Left renal pelvis (tissue), 4 donors: Measurements from ENCODE around the gene LZTS2. TPM values are rescaled to one million over a fixed set of nuclear protein-coding genes. Genes with fewer than 3 reads are reported as not detected.
"Not testable (repeated sequence)": the region's sequence is repeated elsewhere in the genome, so short reads cannot be mapped to it uniquely, and the experiment has no call there.

Source experiments
- DNase-seq, 4 donors: peaks; one replicate each; pipeline ENCODE4 v3.0.0-alpha.2; 2013; ENCODE audit warnings: low read depth in 4 of 4, low spot score in 3 of 4
- polyA plus RNA-seq, 4 donors: library from polyadenylated mRNA; unstranded; fragments of 120-200 nt; gene quantifications; one replicate each; pipeline ENCODE4 v1.2.1, GENCODE V29; 2013; ENCODE audit not compliant: insufficient read length in 4 of 4

Gene LZTS2
- polyA plus RNA-seq, 4 donors, result 47.0 to 75.9 (median 48.5) TPM

DNA sequence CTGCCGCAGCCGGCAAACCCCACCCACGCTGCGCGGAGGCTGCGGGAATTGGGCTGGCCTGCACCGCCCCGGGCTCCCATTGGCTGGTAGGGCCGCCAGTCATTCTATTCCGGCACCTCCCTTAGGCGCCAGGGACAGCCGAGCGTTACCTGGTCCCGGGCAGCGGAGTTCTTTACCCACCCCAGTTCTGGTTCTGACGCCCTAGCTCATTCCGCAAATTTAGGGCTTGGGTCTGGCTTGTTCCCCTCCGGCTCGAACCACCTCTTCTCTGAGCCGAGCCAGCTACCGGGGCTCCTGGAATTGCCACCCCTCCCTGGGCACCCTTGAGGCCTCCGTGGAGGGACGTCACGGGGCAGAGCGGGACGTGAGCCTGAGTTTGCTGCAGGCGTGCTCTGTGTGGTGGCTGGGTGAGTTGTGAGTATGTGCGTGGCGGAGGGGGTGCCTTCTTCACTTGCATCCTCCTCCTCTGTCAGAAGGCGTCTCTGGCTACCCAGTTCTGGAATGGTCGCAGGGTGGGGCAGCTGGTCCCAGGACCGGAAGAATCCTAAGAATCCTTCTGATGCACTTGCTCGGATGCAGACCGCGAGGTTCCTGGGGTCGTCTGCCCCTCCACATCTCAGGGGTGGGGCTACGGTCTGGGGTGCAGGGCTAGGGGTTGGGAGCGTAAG is 31.7 kb downstream of the LZTS2 start, which contains the start of the genes PDZD7 and SFXN3:
Gene PDZD7, minus strand, starts transcription at position 2 of the 668 bp plus-strand sequence. CDS start 910 bp downstream, outside the sequence.
Gene SFXN3, plus strand, starts transcription at position 107 of the 668 bp plus-strand sequence. CDS start 3,461 bp downstream, outside the sequence.
- DNase-seq, result peak in 3 of 4 donors; percentile 68 to 86 (median 76)

DNA sequence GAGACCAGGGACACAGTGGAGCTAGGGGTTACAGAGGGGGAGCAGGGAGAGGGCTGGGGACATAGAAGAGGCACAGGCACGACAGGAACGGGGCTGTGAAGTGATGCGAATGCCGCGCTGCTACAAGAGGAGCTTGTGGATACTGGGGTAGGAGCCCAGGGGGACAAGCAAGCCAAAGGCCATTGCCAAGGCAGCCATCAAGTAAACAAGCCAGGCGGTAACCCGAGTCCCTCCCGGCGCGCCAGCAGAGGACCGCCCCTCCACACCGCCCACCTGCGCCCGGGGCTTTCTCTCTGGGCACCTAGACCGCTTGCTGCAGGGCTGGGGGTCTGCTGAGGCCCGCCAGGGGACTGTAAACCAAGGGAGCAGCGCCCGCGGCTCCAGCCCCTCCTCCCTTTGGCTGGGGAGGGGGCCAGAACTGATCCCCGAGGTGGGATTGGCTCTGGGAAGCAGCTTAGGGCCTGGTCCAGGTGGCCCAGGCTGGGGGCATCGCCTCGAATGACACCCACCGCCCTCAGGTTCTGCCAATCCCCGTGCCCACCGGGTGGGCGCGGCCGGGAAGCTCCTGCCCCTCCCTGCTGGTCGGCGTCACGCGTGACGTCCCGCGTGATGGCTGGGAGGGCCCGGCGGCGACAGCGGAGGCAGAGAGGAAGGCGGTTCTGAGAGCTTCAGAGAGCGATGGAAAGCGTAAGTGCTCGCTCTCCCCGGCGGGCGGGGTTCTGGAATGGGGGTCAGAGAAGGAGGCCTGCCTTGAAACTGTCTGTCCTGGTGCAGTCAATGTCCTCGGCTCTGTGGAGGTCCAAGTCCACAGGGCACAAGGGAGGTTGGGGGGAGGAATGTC is 32.4 kb downstream of the LZTS2 start:
- DNase-seq, result no peak

DNA sequence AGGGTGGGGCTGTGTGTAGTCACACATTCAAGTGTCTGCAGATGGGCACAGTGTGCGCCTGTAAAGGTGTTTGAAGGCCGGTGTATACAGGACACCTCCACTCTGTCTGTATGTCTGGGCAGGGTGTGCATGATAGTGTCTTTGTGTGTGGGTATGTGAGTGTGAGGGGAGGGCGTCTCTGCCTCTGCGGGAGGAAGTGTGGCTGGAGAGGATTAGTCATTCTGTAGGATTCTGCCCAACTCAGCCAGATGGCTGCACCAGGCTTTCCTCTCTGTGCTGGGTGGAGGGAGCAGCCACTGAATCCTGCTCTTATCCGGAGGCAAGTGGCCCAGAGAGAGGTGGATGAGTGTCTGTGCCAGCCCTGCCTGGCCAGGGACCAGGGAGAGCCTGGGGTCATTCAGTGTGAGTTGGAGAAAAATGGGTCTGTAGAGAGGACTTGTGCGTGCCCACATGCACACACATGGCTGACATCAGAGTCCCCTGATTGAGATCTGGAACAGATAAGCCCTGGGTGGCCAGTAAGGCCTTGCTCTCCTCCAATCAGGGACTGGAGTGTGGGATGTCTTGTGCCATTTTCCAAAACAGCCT is 33.1 kb downstream of the LZTS2 start:
- DNase-seq, result no peak

DNA sequence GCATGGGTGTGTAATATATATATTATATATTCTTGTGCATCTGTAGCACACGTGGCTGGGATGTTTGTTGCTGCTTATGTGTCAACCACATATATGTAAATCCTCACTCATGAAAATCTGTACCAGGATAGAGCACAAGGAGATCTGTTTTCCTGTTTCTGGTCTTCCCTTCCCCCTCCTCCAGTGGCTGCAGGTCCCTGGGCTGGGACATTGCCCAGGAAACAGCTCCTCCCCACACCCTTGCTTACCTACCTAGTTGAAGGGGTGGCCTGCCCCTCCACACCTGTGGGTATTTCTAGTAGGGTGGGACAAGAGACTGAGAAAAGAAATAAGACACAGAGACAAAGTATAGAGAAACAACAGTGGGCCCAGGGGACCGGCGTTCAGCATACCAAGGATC is 33.7 kb downstream of the LZTS2 start:
- DNase-seq, result no peak

DNA sequence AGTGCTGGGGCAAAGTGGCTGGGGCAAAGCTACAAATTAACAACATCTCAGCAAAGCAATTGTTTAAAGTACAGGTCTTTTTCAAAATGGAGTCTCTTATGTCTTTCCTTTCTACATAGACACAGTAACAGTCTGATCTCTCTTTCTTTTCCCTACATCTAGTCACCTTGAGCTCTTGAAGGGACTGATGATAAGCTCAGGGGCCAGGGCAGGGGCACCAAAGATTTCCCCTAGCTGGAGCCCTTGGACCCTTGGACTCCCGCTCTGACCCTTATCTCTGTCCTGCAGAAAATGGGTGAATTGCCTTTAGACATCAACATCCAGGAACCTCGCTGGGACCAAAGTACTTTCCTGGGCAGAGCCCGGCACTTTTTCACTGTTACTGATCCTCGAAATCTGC is 34.8 kb downstream of the LZTS2 start:
- DNase-seq, result not testable (repeated sequence)

DNA sequence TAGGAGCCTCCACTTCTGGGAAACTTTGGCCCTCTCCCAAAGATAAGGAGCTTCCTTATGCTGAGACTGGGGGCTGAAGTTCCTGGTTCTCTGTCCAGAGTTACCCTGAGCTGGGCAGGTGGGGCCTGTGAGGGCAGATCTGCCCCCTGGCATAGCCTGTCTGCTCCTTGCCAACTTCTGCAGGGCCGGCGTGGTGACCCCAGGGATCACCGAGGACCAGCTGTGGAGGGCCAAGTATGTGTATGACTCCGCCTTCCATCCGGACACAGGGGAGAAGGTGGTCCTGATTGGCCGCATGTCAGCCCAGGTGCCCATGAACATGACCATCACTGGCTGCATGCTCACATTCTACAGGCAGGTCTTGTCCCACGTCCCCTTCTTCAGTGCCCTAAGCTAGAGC is 35.7 kb downstream of the LZTS2 start:
- DNase-seq, result no peak

DNA sequence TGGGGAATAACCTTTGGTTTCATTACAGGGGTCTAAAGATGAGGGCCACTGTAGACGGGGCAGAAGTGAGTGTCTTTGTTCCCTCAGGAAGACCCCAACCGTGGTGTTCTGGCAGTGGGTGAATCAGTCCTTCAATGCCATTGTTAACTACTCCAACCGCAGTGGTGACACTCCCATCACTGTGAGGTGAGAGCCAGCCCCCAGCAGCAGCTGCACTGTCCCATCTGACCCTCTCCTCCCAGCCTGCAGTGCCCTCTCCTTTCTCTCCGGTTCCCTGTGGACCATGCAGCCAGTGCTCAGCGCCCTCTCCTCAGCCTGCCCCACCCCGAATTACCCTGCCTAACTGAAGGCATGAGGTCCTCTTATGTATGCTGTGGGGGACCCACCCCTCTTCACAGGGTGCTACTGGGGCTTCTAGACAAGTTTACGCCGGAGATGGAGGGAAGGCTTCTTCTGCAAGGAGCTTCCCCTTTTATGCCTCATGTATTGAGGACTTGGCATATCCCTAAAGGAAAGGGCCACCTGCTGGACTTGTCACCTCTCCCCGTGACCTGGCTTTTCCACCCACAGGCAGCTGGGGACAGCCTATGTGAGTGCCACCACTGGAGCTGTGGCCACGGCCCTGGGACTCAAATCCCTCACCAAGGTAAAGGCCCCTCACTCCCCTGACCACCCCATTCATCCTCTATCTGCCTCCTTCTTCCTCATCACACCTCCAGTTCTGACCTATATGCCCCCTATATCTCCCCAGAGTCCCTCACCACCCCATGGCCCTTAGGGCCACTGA is 36.5 kb downstream of the LZTS2 start:
- no peak for DNase-seq

DNA sequence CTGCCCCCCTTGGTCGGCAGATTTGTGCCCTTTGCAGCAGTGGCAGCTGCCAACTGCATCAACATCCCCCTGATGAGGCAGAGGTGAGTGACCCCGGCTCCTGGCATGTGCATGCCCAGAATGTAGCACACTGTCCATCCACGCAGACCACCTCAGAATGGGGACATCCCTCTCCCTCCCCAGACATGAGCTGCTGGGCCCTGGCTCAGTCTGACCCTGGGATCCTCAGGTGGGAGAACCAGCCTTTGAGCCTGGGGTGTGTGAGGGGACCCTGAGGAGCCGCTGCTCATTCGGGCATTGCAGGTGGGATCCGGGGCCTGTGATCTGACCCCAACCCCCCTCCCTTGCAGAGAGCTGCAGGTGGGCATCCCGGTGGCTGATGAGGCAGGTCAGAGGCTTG is 37.1 kb downstream of the LZTS2 start:
- DNase-seq, result no peak

DNA sequence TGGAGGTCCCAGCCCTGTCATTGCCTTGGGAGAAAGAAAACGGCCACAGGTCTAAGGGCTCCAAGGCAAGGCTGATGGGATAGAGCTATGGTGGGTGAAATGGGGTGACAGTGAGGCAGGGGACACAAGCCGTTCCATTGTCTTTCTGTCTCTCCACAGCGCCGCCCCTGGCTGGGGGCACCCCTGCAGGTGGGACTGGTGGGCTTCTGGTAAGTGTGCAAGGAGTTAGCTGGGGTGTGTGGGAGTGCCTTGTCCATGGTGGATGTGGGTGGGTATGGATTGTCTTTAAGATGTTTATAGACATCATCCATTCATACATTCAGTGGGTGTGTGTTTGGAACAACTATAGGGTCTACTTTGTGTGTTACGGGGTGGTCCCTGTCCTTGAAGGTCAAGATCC is 38.9 kb downstream of the LZTS2 start:
- DNase-seq, result no peak

DNA sequence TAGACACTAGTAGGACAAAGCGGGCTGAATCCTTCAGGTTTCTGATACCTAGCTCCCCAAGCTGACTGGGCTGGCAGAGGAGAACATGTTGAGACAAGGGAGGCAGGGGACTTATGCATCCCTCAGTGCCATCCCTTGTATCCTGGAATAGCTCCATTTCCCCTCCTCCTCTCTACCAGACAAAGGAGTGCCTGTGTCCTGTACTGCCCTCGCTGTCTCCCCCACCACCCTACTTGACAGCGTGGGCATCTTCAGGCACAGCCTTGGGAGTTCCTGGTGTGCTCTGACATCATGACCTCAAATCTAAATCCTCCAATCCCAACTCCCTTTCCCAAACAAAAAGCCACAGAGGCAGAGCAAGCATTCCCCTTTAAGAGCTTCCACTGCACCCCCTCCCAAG is 40.5 kb downstream of the LZTS2 start:
- DNase-seq, result no peak

DNA sequence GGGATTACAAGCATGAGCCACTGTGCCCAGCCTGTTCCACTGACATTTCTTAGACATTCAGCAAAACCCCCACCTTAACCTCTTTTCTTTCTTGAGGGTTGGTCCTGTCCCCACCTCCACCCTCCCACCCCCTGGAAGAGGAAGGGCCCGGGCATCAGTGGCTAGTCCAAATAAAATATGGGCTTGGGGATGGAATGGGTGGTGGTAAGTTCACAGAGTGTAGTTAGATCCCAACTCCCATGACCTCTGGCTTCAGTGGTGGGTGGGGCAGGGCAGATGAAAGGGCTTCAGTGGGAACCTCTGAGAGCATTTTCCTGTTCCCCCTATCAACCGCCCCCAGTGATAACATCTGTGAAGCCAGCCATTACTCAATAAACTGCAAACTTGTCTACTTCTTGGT is 41.2 kb downstream of the LZTS2 start:
- DNase-seq, result no peak

DNA sequence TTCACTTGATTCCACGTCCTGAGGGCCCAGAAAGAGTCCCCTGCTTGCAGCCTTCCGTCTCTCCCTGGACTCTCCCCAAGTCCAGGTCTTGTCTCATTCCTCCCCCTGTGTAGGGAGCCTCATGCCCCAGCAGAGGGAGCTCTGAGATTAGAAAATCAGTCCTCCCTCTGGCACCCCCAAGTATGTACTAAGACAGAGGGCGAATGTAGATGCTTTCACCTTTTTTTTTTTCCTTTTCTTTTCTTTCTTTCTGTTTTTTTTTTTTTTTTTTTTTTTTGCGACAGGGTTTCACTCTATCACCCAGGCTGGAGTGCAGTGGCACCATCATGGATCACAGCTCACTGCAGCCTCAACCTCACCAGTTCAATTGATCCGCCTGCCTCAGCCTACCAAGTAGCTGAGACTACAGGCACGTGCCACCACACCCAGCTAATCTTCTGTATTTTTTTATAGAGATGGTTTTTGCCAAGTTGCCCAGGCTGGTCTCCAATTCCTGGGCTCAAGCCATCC is 41.7 kb downstream of the LZTS2 start:
- DNase-seq, result no peak

DNA sequence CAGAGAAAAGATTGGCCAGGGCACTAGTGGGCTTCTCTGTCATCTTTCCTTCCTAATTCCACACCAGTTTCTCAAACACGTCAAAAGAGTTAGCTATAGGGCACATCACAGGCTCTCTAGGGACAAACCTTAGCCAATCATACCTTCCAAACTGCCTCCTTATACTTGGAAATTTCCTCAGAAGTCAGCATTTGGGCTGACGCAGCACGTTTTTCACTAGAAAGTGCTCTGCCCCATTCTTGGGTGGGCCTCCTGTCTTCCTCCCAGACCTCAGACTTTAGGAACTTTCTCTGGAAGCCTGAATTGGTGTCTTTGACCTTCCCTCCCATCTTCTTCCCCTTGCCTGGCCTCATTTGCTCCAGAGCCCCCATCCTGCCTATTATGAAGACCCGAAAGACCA is 42.5 kb downstream of the LZTS2 start:
- DNase-seq, result no peak

DNA sequence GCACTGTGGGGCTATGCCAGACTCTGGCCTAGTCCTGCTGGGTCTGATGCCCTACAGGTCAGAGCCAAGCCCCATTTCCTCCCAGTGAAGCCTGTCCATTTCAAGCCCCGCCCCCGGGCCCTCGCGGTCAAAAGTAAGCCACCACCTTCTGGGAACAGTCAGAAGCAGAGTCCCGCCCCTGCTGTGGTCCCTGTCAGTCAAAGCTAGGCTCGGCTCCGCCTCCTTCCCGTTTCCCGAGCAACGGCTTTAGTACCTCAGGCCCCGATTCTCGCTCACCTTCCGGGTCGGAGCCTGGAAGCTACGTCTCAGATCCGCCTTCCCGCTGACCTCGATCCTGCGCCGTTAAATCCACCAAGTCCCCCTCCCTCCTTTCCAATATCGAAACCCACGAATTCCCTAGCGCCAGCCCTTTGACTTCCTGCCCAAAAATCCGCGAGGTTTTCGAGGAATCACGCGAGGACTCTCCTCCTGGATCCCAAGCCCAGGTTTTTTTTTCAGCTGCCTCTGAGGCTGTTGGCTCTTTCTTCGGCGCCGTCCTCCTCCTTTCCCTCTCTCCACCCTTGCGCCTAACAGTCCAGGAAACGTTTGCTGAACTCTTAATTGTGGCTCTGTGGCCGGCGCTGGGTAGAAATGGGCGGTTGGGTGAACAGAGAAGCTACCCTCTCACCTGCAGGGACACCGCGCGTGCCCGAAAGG is 43.2 kb downstream of the LZTS2 start:
- peak; percentile 87 to 90 (median 88) for DNase-seq

DNA sequence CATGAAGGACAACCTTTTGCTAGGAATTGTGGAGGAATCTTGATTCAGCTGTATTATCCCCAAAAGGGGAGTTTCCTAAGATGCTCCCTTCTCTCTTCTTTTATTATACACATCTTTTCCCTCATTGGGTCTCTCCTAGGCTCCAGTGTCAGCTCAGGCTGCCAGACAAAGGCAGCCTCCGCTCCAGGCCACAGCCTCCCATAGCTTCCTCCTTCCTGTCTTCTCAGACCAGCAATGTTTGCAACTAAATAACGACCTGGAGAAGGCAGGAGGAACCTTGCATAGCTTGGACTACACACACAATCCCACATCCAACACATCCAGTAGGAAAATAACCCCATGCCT is 43.7 kb downstream of the LZTS2 start:
- DNase-seq, result no peak

DNA sequence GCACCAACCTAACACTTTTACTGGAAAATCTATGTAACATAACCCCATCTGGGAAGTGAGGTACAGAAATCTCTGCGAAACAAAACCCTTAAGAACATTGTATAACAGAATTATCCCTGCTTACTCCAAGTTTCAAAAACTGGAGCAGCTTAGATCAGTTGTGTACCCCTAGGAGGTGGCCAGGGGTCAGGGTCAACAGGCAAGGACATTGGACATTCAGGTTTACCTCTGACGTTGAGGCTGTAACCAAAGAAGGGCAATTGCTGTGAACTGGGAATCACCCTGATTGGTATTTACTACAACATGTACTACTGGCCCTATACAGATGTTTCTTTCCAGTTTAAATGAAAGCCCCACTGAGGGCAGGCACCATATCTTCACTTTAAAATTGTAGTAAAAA is 44.5 kb downstream of the LZTS2 start:
- DNase-seq, result no peak

DNA sequence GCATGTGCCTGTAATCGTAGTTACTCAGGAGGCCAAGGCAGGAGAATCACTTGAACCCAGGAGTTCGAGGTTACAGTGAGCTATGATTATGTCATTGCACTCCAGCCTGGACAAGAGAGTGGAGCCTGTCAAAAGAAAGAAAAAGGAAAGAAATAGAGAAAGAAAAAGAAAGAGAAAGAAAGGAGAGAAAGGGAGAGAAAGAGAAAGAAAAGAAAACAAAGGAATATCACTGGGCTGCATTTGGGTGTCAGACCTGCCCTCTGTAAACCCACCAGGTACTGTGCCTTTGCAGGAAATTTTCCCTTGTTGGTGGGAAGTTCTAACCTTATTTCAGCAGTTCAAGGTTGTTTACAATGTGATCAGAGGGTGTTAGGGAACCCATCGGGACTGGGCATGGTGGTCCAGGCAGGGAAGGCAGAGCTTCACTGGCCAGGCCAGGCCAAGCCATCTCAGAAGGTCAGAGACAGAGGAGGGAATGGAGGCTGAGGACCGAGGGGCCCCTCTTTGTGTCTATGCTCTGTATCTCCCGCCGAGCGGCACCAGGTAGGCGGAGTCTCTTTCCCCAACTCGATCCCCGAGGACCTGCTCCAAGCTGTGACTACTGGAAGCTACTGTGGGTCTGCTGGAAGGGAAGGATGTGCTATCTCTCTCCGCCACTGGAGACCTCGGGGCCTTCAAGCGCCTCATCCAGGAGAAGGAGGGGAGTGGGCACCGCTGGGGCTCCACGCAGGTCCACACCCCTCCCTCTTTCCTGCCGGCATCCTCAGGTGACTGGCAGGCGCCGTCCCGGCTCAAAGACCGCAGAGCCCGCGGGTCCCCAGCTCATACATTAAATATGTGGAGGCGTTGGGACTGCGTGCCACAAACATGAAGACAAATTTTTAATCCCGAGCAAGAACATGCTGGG is 47.0 kb downstream of the LZTS2 start:
- DNase-seq, result no peak

DNA sequence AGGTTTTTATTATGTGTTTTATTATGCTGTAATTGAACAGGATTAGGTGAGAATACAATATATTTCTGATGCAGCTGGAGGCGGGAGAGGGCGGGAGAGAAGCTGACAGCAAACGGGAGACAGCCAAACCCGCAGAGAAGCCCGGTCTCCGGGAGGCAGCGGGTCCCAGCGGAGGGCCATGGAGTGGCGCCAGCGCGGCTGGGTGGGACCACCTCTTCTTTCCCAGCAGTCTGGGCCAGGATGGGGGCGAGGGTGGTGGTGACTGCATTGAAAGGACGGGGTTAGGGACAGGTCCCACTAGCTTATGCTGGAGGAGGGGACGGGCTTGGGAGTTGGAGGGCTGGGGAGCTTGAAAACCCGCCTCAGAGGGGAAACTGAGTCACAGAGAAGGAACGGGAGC is 47.7 kb downstream of the LZTS2 start:
- DNase-seq, result no peak
